Activated CD4-positive, alpha-beta memory T cell treated with anti-CD3 and anti-CD28 coated beads for 36 hours (primary cell): ENCODE results near the gene NAA60. TPM values are rescaled to one million over a fixed set of nuclear protein-coding genes. Genes with fewer than 3 reads are reported as not detected.
"Not testable (repeated sequence)": the region's sequence is repeated elsewhere in the genome, so short reads cannot be mapped to it uniquely, and the experiment has no call there.

ENCODE experiments used
- CTCF ChIA-PET: fragments of 350-600 bp; sonication (Branson Sonifier 250); formaldehyde crosslinking; loops from one replicate; lab custom pipeline; 2021; ENCODE audit warnings: antibody characterized with exemption, inconsistent platforms; lab: Charles Lee
- POLR2A ChIA-PET: fragments of 350-600 bp; sonication (Branson Sonifier 250); formaldehyde crosslinking; loops from one replicate; lab custom pipeline; 2021; ENCODE audit warnings: antibody characterized with exemption; lab: Charles Lee
- DNase-seq: peaks from one replicate; pipeline ENCODE4 v3.0.0-alpha.2; 2020
- H3K27ac Mint-ChIP-seq: one replicate; pipeline ENCODE4 v1.8.0; 2021; ENCODE audit warnings: mixed read lengths
- H3K27me3 Mint-ChIP-seq: one replicate; pipeline ENCODE4 v1.8.0; 2021; ENCODE audit warnings: mixed read lengths
- H3K36me3 Mint-ChIP-seq: one replicate; pipeline ENCODE4 v1.8.0; 2021; ENCODE audit warnings: mixed read lengths
- H3K4me1 Mint-ChIP-seq: one replicate; pipeline ENCODE4 v1.8.0; 2021; ENCODE audit warnings: low read depth, mixed read lengths
- H3K4me3 Mint-ChIP-seq: one replicate; pipeline ENCODE4 v1.8.0; 2021; ENCODE audit warnings: mild to moderate bottlenecking, mixed read lengths
- H3K9me3 Mint-ChIP-seq: one replicate; pipeline ENCODE4 v1.8.0; 2021; ENCODE audit warnings: mixed read lengths
- intact Hi-C: fragments of 100-400 bp; cut with micrococcal nuclease; formaldehyde crosslinking; loops from one replicate; pipeline ENCODE4 v1.15.1; 2023
- total RNA-seq, 2 experiments: library from RNA; stranded (reverse); gene quantifications; one replicate each; pipeline ENCODE4 v1.2.3, GENCODE V29; 2021

NAA60 gene
- total RNA-seq, 2 experiments from 2014 or later: 26.9 to 34.1 TPM

DNA sequence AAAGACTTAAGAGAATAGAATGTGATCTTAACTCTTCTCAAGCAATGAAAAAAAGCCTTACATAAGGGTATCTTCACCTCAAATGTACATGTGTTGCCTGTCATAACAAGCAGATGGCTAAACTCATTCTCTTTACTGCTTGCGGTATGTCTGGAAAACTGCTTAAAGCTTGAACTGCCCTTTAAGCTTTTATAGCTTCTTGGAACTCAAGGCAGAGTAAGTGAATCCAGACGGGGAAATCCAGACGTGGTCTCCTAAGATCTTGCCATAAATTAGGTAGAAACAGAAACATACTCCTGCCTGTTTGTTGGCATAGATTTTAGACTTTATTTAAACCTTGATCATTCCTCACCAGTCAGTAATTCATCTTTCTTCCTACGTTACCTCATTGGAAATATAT is 76.9 kb downstream of the NAA60 start:
- intact Hi-C loops: no loop called here
- H3K27ac Mint-ChIP-seq: no peak overlapping the region
- ChIA-PET CTCF (no interaction called here), POLR2A (interaction anchor here (0.8 kb wide), 1 partner anchor 29 kb away, joined by 3 read pairs; no protein-coding TSS in a partner anchor)
- no peak for DNase-seq
- H3K36me3 Mint-ChIP-seq: peaks cover 24% of the 10 kb centered on the region
- no peaks in the 10 kb centered on the region for H3K4me1 Mint-ChIP-seq
- H3K4me3 Mint-ChIP-seq: no peak overlapping the region
- no peaks in the 10 kb centered on the region for H3K9me3 Mint-ChIP-seq
- H3K27me3 Mint-ChIP-seq: no peaks in the 10 kb centered on the region

- Mint-ChIP-seq H3K9me3 (no peaks in the 10 kb centered on the region), H3K27ac (no peak overlapping the region), H3K4me3 (no peak overlapping the region), H3K4me1 (no peaks in the 10 kb centered on the region), H3K36me3 (peaks cover 23% of the 10 kb centered on the region), H3K27me3 (no peaks in the 10 kb centered on the region)
- ChIA-PET POLR2A (interaction anchor here (0.6 kb wide), 1 partner anchor 1252 kb away, joined by 3 read pairs; no protein-coding TSS in a partner anchor), CTCF (no interaction called here)
- no peak for DNase-seq
- intact Hi-C loops: no loop called here
Observed at GRCh38 chr16:3520841-3521240, 77.4 kb downstream of the NAA60 start.

DNA sequence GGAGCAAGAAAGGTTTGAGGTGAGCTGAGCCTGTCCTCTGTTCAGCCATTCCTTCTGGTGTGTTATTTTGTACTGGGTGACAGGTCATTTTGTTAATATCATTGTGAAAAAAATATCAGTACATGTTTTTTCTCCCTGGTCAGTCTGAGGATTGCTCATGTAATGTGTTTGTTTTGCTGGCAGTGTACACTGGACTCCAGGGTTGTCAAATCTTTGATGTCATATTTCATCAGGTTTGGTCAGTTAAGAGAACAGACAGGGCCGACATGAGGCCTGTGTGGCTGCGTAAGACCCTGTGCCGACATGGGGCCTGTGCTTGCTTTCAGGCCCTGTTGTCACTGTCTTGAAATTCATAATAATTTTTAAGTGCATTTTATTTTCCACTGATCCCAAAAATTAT is 79.8 kb downstream of the NAA60 start:
- no peak for DNase-seq
- no peaks in the 10 kb centered on the region for H3K9me3 Mint-ChIP-seq
- ChIA-PET CTCF (no interaction called here), POLR2A (interaction anchor here (1.4 kb wide), 1 partner anchor 89 kb away, joined by 3 read pairs; the partner anchor contains the start of gene SLX4)
- intact Hi-C loops: no loop called here
- H3K27me3 Mint-ChIP-seq: no peaks in the 10 kb centered on the region
- H3K4me1 Mint-ChIP-seq: peaks cover 5% of the 10 kb centered on the region
- H3K36me3 Mint-ChIP-seq: peaks cover 22% of the 10 kb centered on the region
- H3K27ac Mint-ChIP-seq: no peak overlapping the region
- no peak overlapping the region for H3K4me3 Mint-ChIP-seq

- intact Hi-C loops: loop anchor here (5.0 kb wide), 1 partner anchor 51 kb away; the partner anchor contains the start of gene NLRC3
Observed at GRCh38 chr16:3525951-3526350, 82.5 kb downstream of the NAA60 start.

GRCh38 chr16:3527216-3527829 is 83.8 kb downstream of the NAA60 start:
- POLR2A ChIA-PET, H3K27ac Mint-ChIP-seq: not testable (repeated sequence)

More at GRCh38 chr16:3525951-3526350, 82.5 kb downstream of the NAA60 start:
- ChIA-PET POLR2A (interaction anchor here (0.7 kb wide), 1 partner anchor 10 kb away, joined by 3 read pairs; no protein-coding TSS in a partner anchor), CTCF (interaction anchor here (0.6 to 1.2 kb wide), 3 partner anchors 11 to 75 kb away, joined by 3 to 4 read pairs (median 3); no protein-coding TSS in a partner anchor)
- Mint-ChIP-seq H3K27me3 (no peaks in the 10 kb centered on the region), H3K4me3 (no peak overlapping the region), H3K27ac (no peak overlapping the region), H3K9me3 (no peaks in the 10 kb centered on the region), H3K36me3 (peaks cover 17% of the 10 kb centered on the region), H3K4me1 (peaks cover 5% of the 10 kb centered on the region)
- no peak for DNase-seq

GRCh38 chr16:3528406-3528805 is 84.9 kb downstream of the NAA60 start:
- intact Hi-C loops: loop anchor here (5.0 kb wide), 1 partner anchor 49 kb away; the partner anchor contains the start of gene NLRC3
- POLR2A ChIA-PET: no interaction called here
- peaks cover 12% of the 10 kb centered on the region for H3K36me3 Mint-ChIP-seq
- DNase-seq: no peak
- no peak overlapping the region for H3K4me3 Mint-ChIP-seq
- H3K27me3 Mint-ChIP-seq: no peaks in the 10 kb centered on the region
- no peak overlapping the region for H3K27ac Mint-ChIP-seq
- H3K9me3 Mint-ChIP-seq: no peaks in the 10 kb centered on the region
- peaks cover 5% of the 10 kb centered on the region for H3K4me1 Mint-ChIP-seq
- CTCF ChIA-PET: no interaction called here

More at GRCh38 chr16:3527216-3527829, 83.8 kb downstream of the NAA60 start:
- DNase-seq: peak; percentile 75
- H3K9me3 Mint-ChIP-seq, H3K4me1 Mint-ChIP-seq, H3K4me3 Mint-ChIP-seq, H3K27me3 Mint-ChIP-seq: not testable (repeated sequence)
- peaks cover 18% of the 10 kb centered on the region for H3K36me3 Mint-ChIP-seq
- CTCF ChIA-PET: interaction anchor here (0.9 to 1.2 kb wide), 4 partner anchors 13 to 155 kb away, joined by 3 to 4 read pairs (median 3); no protein-coding TSS in a partner anchor
- intact Hi-C loops: loop anchor here (1.0 to 5.0 kb wide), 2 partner anchors 50 to 138 kb away; partner anchors contain the start of gene NLRC3

- Mint-ChIP-seq H3K27me3 (no peaks in the 10 kb centered on the region), H3K27ac (no peak overlapping the region), H3K36me3 (peaks cover 14% of the 10 kb centered on the region), H3K9me3 (no peaks in the 10 kb centered on the region), H3K4me1 (peaks cover 5% of the 10 kb centered on the region), H3K4me3 (no peak overlapping the region)
- DNase-seq: no peak
- CTCF ChIA-PET: no interaction called here
- POLR2A ChIA-PET: no interaction called here
- intact Hi-C loops: loop anchor here (5.0 kb wide), 1 partner anchor 48 kb away; the partner anchor contains the start of gene NLRC3
Observed at GRCh38 chr16:3529175-3529574, 85.7 kb downstream of the NAA60 start.

- H3K4me1 Mint-ChIP-seq: peaks cover 5% of the 10 kb centered on the region
- peaks cover 14% of the 10 kb centered on the region for H3K36me3 Mint-ChIP-seq
- no peaks in the 10 kb centered on the region for H3K9me3 Mint-ChIP-seq
- CTCF ChIA-PET: no interaction called here
- POLR2A ChIA-PET: no interaction called here
- no peak overlapping the region for H3K4me3 Mint-ChIP-seq
- H3K27me3 Mint-ChIP-seq: no peaks in the 10 kb centered on the region
- no peak overlapping the region for H3K27ac Mint-ChIP-seq
- intact Hi-C loops: no loop called here
- DNase-seq: no peak
Observed at GRCh38 chr16:3530371-3530914, 87.0 kb downstream of the NAA60 start.

DNA sequence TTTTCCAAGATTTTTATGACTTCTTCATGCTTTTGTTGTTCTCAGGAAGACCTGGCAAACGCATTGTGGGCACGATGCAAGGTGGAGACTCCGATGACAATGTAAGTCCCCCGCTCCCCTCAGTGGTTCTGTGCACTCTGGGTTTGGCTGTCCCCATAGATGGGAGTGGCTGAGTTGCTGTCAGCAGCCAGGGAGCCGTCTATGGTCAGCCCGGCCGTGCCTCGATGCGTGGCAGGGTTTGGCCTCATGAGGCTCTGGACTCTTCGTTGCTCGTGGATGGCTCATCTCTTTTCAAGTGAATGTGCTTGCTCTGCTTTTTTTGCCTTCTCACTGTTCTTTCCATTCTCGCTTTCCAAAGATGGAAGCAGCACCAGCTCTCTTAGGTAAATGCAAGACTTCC is 89.3 kb downstream of the NAA60 start:
- Mint-ChIP-seq H3K27ac (no peak overlapping the region), H3K27me3 (no peaks in the 10 kb centered on the region), H3K4me3 (no peak overlapping the region), H3K4me1 (peaks cover 4% of the 10 kb centered on the region), H3K36me3 (peaks cover 12% of the 10 kb centered on the region), H3K9me3 (no peaks in the 10 kb centered on the region)
- CTCF ChIA-PET: no interaction called here
- POLR2A ChIA-PET: no interaction called here
- no peak for DNase-seq
- intact Hi-C loops: no loop called here

- ChIA-PET CTCF (no interaction called here), POLR2A (no interaction called here)
Observed at GRCh38 chr16:3534126-3534525, 90.6 kb downstream of the NAA60 start.

GRCh38 chr16:3536271-3536731 is 92.8 kb downstream of the NAA60 start:
- ChIA-PET POLR2A (interaction anchor here (0.7 kb wide), 1 partner anchor 10 kb away, joined by 3 read pairs; no protein-coding TSS in a partner anchor), CTCF (interaction anchor here (0.6 kb wide), 2 partner anchors 27 to 399 kb away, joined by 3 read pairs; no protein-coding TSS in a partner anchor)
- H3K27me3 Mint-ChIP-seq: no peaks in the 10 kb centered on the region
- no peak overlapping the region for H3K27ac Mint-ChIP-seq
- H3K9me3 Mint-ChIP-seq: no peaks in the 10 kb centered on the region
- H3K4me1 Mint-ChIP-seq: no peaks in the 10 kb centered on the region
- DNase-seq: no peak
- intact Hi-C loops: no loop called here
- H3K4me3 Mint-ChIP-seq: no peak overlapping the region
- peaks cover 18% of the 10 kb centered on the region for H3K36me3 Mint-ChIP-seq

More at GRCh38 chr16:3534126-3534525, 90.6 kb downstream of the NAA60 start:
- Mint-ChIP-seq H3K27ac (no peak overlapping the region), H3K4me1 (no peaks in the 10 kb centered on the region), H3K27me3 (no peaks in the 10 kb centered on the region), H3K9me3 (no peaks in the 10 kb centered on the region), H3K4me3 (no peak overlapping the region), H3K36me3 (peaks cover 7% of the 10 kb centered on the region)
- DNase-seq: no peak
- intact Hi-C loops: no loop called here
